ENCODE data around the gene PF4V1. TPM values are rescaled to one million over a fixed set of nuclear protein-coding genes. Genes with fewer than 3 reads are reported as not detected.

The PF4V1 gene
- total and polyA plus RNA-seq, 5 donors from 2014 or later = 3.0 TPM; not detected in 4

- H3K27ac ChIP-seq (ENCODE audit: insufficient read depth, low read length, poor library complexity, severe bottlenecking) = no peak overlapping the region
- Mint-ChIP-seq H3K4me1 (no peaks in the 10 kb centered on the region), H3K36me3 (no peaks in the 10 kb centered on the region), H3K9me3 (peaks cover 0 to 3% (median 0%) of the 10 kb centered on the region in 7 donors), H3K4me3 (no peak overlapping the region), H3K27me3 (peaks cover 16% of the 10 kb centered on the region), H3K27ac (no peak overlapping the region)
- H3K9me3 ChIP-seq (ENCODE audit: control insufficient read depth in 2 of 2, low read length in 2 of 2) = no peaks in the 10 kb centered on the region
- ATAC-seq (ENCODE audit: low read depth in 2 of 2) = no peak
- H3K27me3 ChIP-seq (ENCODE audit: control insufficient read depth, insufficient read depth, low read length) = no peaks in the 10 kb centered on the region
- DNase-seq = no peak
- no peaks in the 10 kb centered on the region for H3K4me1 ChIP-seq (ENCODE audit: control insufficient read depth, insufficient read depth, low read length, poor library complexity, severe bottlenecking)
- H3K4me3 ChIP-seq (ENCODE audit: low read depth, low read length) = no peak overlapping the region
- H3K36me3 ChIP-seq (ENCODE audit: control insufficient read depth, insufficient read depth, low read length) = no peaks in the 10 kb centered on the region
Observed at GRCh38 chr4:73872316-73873108, 19.4 kb downstream of the PF4V1 start.

DNA sequence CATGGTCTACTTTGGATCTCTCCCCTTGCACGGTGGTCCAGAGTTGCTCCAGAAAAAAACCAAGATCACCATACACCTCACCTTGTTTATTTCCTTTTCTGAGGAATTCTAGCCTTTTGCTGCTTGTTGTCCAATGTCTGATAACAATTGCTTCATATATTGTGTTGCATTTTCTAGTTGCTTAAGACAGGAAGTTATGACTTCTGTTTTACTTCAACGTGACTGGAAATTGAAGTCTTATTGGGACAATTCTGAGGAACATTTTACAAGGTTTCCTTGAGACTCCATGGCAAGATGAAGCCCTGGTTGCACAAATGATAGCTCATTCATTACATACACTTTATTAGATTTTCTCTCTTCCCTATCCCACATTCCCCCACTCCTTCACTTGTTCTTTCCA lies 21.3 kb downstream of the PF4V1 start:
- H3K9me3 Mint-ChIP-seq = peaks cover 0 to 6% (median 0%) of the 10 kb centered on the region in 7 donors
- H3K36me3 Mint-ChIP-seq = no peaks in the 10 kb centered on the region
- H3K27me3 Mint-ChIP-seq = peaks cover 4% of the 10 kb centered on the region

GRCh38 chr4:73875401-73875800 lies 22.3 kb downstream of the PF4V1 start:
- H3K36me3 Mint-ChIP-seq = no peaks in the 10 kb centered on the region
- peaks cover 4% of the 10 kb centered on the region for H3K27me3 Mint-ChIP-seq
- H3K9me3 Mint-ChIP-seq = peaks cover 0 to 6% (median 0%) of the 10 kb centered on the region in 7 donors

More for the DNA sequence above, 21.3 kb downstream of the PF4V1 start:
- H3K27me3 ChIP-seq (ENCODE audit: control insufficient read depth, insufficient read depth, low read length) = no peaks in the 10 kb centered on the region
- H3K4me1 Mint-ChIP-seq = no peaks in the 10 kb centered on the region
- H3K27ac Mint-ChIP-seq = no peak overlapping the region
- no peak for ATAC-seq (ENCODE audit: low read depth in 2 of 2)
- H3K4me3 Mint-ChIP-seq = no peak overlapping the region
- H3K4me1 ChIP-seq (ENCODE audit: control insufficient read depth, insufficient read depth, low read length, poor library complexity, severe bottlenecking) = no peaks in the 10 kb centered on the region
- H3K36me3 ChIP-seq (ENCODE audit: control insufficient read depth, insufficient read depth, low read length) = no peaks in the 10 kb centered on the region
- H3K4me3 ChIP-seq (ENCODE audit: low read depth, low read length) = no peak overlapping the region
- H3K27ac ChIP-seq (ENCODE audit: insufficient read depth, low read length, poor library complexity, severe bottlenecking) = no peak overlapping the region
- DNase-seq = no peak
- H3K9me3 ChIP-seq (ENCODE audit: control insufficient read depth in 2 of 2, low read length in 2 of 2) = no peaks in the 10 kb centered on the region

GRCh38 chr4:73883306-73883705 lies 30.2 kb downstream of the PF4V1 start:
- H3K27me3 ChIP-seq (ENCODE audit: control insufficient read depth, insufficient read depth, low read length) = no peaks in the 10 kb centered on the region
- Mint-ChIP-seq H3K27ac (no peak overlapping the region), H3K27me3 (no peaks in the 10 kb centered on the region), H3K9me3 (peaks cover 0 to 3% (median 0%) of the 10 kb centered on the region in 7 donors), H3K4me1 (no peaks in the 10 kb centered on the region), H3K36me3 (no peaks in the 10 kb centered on the region), H3K4me3 (no peak overlapping the region)
- no peaks in the 10 kb centered on the region for H3K9me3 ChIP-seq (ENCODE audit: control insufficient read depth in 2 of 2, low read length in 2 of 2)
- H3K4me3 ChIP-seq (ENCODE audit: low read depth, low read length) = no peak overlapping the region
- H3K4me1 ChIP-seq (ENCODE audit: control insufficient read depth, insufficient read depth, low read length, poor library complexity, severe bottlenecking) = no peaks in the 10 kb centered on the region
- ATAC-seq (ENCODE audit: low read depth in 2 of 2) (no peak), DNase-seq (no peak)
- no peak overlapping the region for H3K27ac ChIP-seq (ENCODE audit: insufficient read depth, low read length, poor library complexity, severe bottlenecking)
- no peaks in the 10 kb centered on the region for H3K36me3 ChIP-seq (ENCODE audit: control insufficient read depth, insufficient read depth, low read length)

More at GRCh38 chr4:73875401-73875800, 22.3 kb downstream of the PF4V1 start:
- H3K27ac Mint-ChIP-seq = no peak overlapping the region
- Histone ChIP-seq H3K4me3 (ENCODE audit: low read depth, low read length) (no peak overlapping the region), H3K9me3 (ENCODE audit: control insufficient read depth in 2 of 2, low read length in 2 of 2) (no peaks in the 10 kb centered on the region), H3K36me3 (ENCODE audit: control insufficient read depth, insufficient read depth, low read length) (no peaks in the 10 kb centered on the region), H3K27me3 (ENCODE audit: control insufficient read depth, insufficient read depth, low read length) (no peaks in the 10 kb centered on the region), H3K27ac (ENCODE audit: insufficient read depth, low read length, poor library complexity, severe bottlenecking) (no peak overlapping the region), H3K4me1 (ENCODE audit: control insufficient read depth, insufficient read depth, low read length, poor library complexity, severe bottlenecking) (no peaks in the 10 kb centered on the region)
- ATAC-seq (ENCODE audit: low read depth in 2 of 2) = no peak
- DNase-seq = no peak
- no peaks in the 10 kb centered on the region for H3K4me1 Mint-ChIP-seq
- H3K4me3 Mint-ChIP-seq = no peak overlapping the region

- Histone ChIP-seq H3K9me3 (ENCODE audit: control insufficient read depth in 2 of 2, low read length in 2 of 2) (no peaks in the 10 kb centered on the region), H3K36me3 (ENCODE audit: control insufficient read depth, insufficient read depth, low read length) (no peaks in the 10 kb centered on the region), H3K27me3 (ENCODE audit: control insufficient read depth, insufficient read depth, low read length) (no peaks in the 10 kb centered on the region), H3K4me3 (ENCODE audit: low read depth, low read length) (no peak overlapping the region), H3K4me1 (ENCODE audit: control insufficient read depth, insufficient read depth, low read length, poor library complexity, severe bottlenecking) (no peaks in the 10 kb centered on the region), H3K27ac (ENCODE audit: insufficient read depth, low read length, poor library complexity, severe bottlenecking) (no peak overlapping the region)
- Mint-ChIP-seq H3K27me3 (no peaks in the 10 kb centered on the region), H3K36me3 (no peaks in the 10 kb centered on the region), H3K27ac (peak overlapping the region in 1 of 3 donors; percentile 68), H3K9me3 (peaks cover 0 to 3% (median 0%) of the 10 kb centered on the region in 7 donors), H3K4me3 (no peak overlapping the region), H3K4me1 (no peaks in the 10 kb centered on the region)
- no peak for DNase-seq
- no peak for ATAC-seq (ENCODE audit: low read depth in 2 of 2)
Observed at GRCh38 chr4:73885574-73886267, 32.6 kb downstream of the PF4V1 start.

DNA sequence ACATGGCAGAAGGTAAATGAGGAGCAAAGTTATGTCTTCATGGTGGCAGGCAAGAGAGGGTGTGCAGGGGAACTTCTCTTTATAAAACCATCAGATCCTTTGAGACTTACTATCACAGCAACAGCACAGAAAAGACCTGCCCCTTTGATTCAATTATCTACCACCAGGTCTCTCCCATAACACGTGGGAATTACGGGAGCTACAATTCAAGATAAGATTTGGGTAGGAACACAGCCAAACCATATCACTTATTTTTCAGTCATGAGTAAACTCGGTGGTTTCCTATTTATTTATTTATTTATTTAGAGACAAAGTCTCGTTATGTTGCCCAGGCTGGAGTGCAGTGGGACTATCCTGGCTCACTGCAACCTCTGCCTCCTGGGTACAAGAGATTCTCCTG lies 38.2 kb downstream of the PF4V1 start:
- DNase-seq (no peak), ATAC-seq (ENCODE audit: low read depth in 2 of 2) (no peak)
- Mint-ChIP-seq H3K27ac (no peak overlapping the region), H3K27me3 (no peaks in the 10 kb centered on the region), H3K4me1 (no peaks in the 10 kb centered on the region), H3K36me3 (no peaks in the 10 kb centered on the region), H3K4me3 (no peak overlapping the region), H3K9me3 (peaks cover 0 to 3% (median 0%) of the 10 kb centered on the region in 7 donors)
- Histone ChIP-seq H3K27ac (ENCODE audit: insufficient read depth, low read length, poor library complexity, severe bottlenecking) (no peak overlapping the region), H3K4me3 (ENCODE audit: low read depth, low read length) (no peak overlapping the region), H3K27me3 (ENCODE audit: control insufficient read depth, insufficient read depth, low read length) (no peaks in the 10 kb centered on the region), H3K9me3 (ENCODE audit: control insufficient read depth in 2 of 2, low read length in 2 of 2) (no peaks in the 10 kb centered on the region), H3K4me1 (ENCODE audit: control insufficient read depth, insufficient read depth, low read length, poor library complexity, severe bottlenecking) (no peaks in the 10 kb centered on the region), H3K36me3 (ENCODE audit: control insufficient read depth, insufficient read depth, low read length) (no peaks in the 10 kb centered on the region)

DNA sequence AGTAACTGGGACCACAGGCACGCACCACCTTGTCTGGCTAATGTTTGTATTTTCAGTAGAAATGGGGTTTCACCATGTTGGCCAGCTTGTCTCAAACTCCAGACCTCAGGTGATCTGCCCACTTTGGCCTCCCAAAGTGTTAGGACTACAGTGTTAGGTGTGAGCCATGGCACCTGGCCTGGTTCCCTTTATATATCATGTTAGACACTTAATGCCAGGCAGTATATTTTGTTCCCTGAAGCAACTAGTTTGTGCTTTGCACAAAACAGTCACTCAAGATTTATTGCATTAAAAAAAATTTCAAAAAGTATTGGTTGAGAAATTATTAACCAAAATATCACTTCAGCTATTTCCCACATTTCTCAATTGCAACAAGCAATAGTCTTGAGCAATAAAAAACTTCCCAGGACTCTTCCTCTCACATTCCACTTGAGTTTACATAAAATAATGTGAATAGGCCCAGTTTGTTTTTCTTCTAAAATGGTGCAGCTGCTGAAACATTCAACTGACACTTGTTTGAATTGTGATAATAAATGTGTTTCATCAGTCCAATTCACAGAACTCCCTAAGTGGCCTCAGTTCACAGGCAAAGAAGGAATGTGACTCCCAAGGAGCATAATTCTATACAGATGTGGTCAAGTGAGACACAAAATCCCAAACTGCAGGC lies 38.8 kb downstream of the PF4V1 start:
- H3K27ac Mint-ChIP-seq = no peak overlapping the region
- Histone ChIP-seq H3K27me3 (ENCODE audit: control insufficient read depth, insufficient read depth, low read length) (no peaks in the 10 kb centered on the region), H3K36me3 (ENCODE audit: control insufficient read depth, insufficient read depth, low read length) (no peaks in the 10 kb centered on the region), H3K9me3 (ENCODE audit: control insufficient read depth in 2 of 2, low read length in 2 of 2) (no peaks in the 10 kb centered on the region), H3K27ac (ENCODE audit: insufficient read depth, low read length, poor library complexity, severe bottlenecking) (no peak overlapping the region), H3K4me3 (ENCODE audit: low read depth, low read length) (no peak overlapping the region), H3K4me1 (ENCODE audit: control insufficient read depth, insufficient read depth, low read length, poor library complexity, severe bottlenecking) (no peaks in the 10 kb centered on the region)
- ATAC-seq (ENCODE audit: low read depth in 2 of 2) (no peak), DNase-seq (no peak)
- H3K9me3 Mint-ChIP-seq = peaks cover 0 to 3% (median 0%) of the 10 kb centered on the region in 7 donors
- no peaks in the 10 kb centered on the region for H3K36me3 Mint-ChIP-seq
- H3K27me3 Mint-ChIP-seq = no peaks in the 10 kb centered on the region
- no peak overlapping the region for H3K4me3 Mint-ChIP-seq
- no peaks in the 10 kb centered on the region for H3K4me1 Mint-ChIP-seq

Data from CD4-positive, CD25-positive, alpha-beta regulatory T cell (primary cell).